Prostate gland (tissue), 2 donors: Measurements from ENCODE around the gene RPTOR.

Experiments used
- CTCF ChIP-seq, 4 experiments: fragments of 200-600 bp in 2 of 4; fragments of 450-650 bp in 2 of 4; sonication (generic) in 2 of 4; IDR thresholded peaks; 1 replicate in 3 of 4; 2 replicates in 1 of 4; pipeline ENCODE4 v1.5.1; 2016 to 2019; ENCODE audit warnings: antibody characterized with exemption in 4 of 4, mild to moderate bottlenecking in 2 of 4, moderate library complexity in 2 of 4
- POLR2A ChIP-seq: fragments of 450-650 bp; IDR thresholded peaks from one replicate; pipeline ENCODE4 v1.6.1; 2016; ENCODE audit warnings: antibody characterized with exemption, mild to moderate bottlenecking

DNA sequence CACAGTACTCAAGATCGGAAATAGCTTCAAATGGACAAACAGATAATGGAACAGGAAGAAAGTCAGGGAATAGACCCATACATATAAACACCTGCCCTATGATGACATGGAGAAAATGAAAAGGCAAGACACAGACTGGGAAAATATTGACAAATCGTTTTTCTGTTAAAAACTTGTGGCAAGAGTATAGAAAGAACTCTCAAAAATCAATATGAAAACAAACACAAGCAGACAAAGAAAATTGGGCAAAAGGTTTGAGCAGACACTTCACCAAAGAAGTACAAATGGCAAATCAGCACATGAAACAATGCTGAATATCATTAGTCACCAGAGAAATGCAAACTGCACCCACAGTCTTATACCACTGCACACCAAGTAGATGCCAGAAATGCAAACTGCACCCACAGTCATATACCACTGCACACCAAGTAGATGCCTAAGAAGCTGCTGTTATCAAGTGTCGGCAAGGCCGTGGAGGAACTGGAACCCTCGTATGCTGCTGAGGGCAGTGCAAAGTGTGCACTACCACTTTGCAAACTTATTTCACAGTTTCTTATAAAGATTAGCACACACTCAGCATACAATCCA is 323.5 kb downstream of the RPTOR start:
- TF ChIP-seq POLR2A (no peak), CTCF (IDR thresholded peaks at IDR 0.05) (no peak)
